ENCODE data around the gene GRIP2. TPM values are rescaled to one million over a fixed set of nuclear protein-coding genes. Genes with fewer than 3 reads are reported as not detected.

Gene GRIP2
- total RNA-seq, 1 donor: not detected

- DNase-seq (ENCODE audit: low read depth in 2 of 3, low spot score in 2 of 3): peak in 2 of 3 donors; percentile 59 to 78
Observed at GRCh38 chr3:14440531-14441239, 99.5 kb downstream of the GRIP2 start.

- DNase-seq (ENCODE audit: low read depth in 2 of 3, low spot score in 2 of 3): peak in 1 of 3 donors; percentile 59
Observed at GRCh38 chr3:14440168-14440518, 100.0 kb downstream of the GRIP2 start.

- DNase-seq (ENCODE audit: low read depth in 2 of 3, low spot score in 2 of 3): peak in 2 of 3 donors; percentile 75 to 86
Observed at GRCh38 chr3:14439501-14440167, 100.5 kb downstream of the GRIP2 start.

Small RNAs within 50 kb of the gene (small RNA-seq; reads per million reads assigned to genes)
- not detected for gene RNU6-905P

Other genes with a start within 250 kb of the GRIP2 start
- gene SLC6A6, start 137.7 kb downstream of the GRIP2 start, total RNA-seq: 60.1 TPM
- gene CCDC174, start 111.4 kb upstream of the GRIP2 start, total RNA-seq: 9.7 TPM
- under 0.01 TPM for gene C3orf20, start 134.8 kb upstream of the GRIP2 start, total RNA-seq